Sciatic nerve (tissue), 1 donor: ENCODE data around the gene YAE1. TPM values are rescaled to one million over a fixed set of nuclear protein-coding genes. Genes with fewer than 3 reads are reported as not detected.

ENCODE experiments used
- total RNA-seq: library from RNA; stranded (reverse); fragmentation: NEBNext Ultra II Directional; extraction: Animal tissue kit (Norgen Biotek cat#: 25700); gene quantifications from one replicate; pipeline ENCODE4 v1.2.1, GENCODE V29; 2021
- donor health status: DM: no; HTN: no; CAD: no.

Gene YAE1
- total RNA-seq, 1 donor from 2014 or later = 23.1 TPM

Other genes starting within 250 kb of the YAE1 start
- gene RALA, start 57.2 kb downstream of the YAE1 start, total RNA-seq = 35.0 TPM